Measurements from ENCODE around the gene ZDHHC14.

Gene ZDHHC14

GRCh38 chr6:157667211-157668008, 286.4 kb downstream of the ZDHHC14 start:
- peak; percentile 89 for DNase-seq (ENCODE audit: low spot score)

DNA sequence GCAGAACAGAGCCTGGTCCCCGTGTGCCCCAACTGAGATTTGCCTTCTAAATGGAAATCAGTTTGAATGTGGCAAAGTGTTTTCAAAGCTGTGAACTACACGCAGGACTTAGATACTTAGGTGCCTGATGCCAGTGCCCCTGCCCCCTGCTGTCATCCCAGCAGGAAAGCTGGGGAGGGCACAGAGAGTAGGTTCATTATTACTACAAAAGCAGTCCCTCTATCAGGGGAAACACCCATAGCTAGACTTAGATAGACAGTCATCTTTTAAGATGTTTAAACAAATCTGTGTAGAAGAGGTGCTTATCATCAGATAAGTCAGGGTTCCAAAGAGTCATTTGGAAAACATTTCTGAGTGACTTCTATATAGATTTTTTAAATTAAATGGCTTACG, 287.0 kb downstream of the ZDHHC14 start:
- no peak for DNase-seq (ENCODE audit: low spot score)

- no peak for DNase-seq (ENCODE audit: low spot score)
Observed at GRCh38 chr6:157668713-157669112, 287.7 kb downstream of the ZDHHC14 start.

GRCh38 chr6:157669323-157669722, 288.3 kb downstream of the ZDHHC14 start:
- DNase-seq (ENCODE audit: low spot score), result no peak

GRCh38 chr6:157669747-157670216, 288.8 kb downstream of the ZDHHC14 start:
- no peak for DNase-seq (ENCODE audit: low spot score)

DNA sequence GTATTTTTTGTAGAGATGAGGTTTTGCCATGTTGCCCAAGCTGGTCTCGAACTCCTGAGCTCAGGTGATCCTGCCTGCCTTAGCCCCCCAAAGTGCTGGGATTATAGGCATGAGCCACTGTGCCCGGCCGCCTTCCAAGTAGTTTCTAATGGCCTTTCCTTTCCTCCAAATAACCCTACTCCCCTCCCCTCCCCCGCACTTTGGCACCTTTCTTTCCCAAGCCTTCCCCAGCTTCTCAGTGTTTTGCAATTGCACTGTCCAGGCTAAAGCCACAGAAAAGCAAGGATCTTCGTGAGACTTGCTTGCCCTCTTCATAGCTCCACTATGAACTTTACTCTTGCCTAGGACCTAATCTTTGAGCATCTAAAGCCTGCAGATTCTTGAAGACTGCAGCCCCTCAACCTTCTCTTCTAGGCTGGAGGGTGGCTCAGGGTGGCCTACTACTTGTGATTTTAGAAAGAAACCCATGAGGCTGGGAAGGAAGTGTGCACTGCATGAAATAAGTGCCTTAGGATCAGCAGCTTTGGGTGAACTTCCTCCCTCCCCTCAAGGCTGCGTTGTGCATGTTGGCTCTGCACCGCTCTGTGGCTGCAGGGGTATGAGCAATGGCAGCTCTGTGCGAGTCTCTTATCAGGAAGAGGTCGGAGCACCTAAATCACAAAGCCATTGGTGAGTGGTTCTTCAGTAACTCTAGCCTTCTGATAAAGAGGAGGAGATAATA, 289.6 kb downstream of the ZDHHC14 start:
- no peak for DNase-seq (ENCODE audit: low spot score)

GRCh38 chr6:157672726-157673412, 291.9 kb downstream of the ZDHHC14 start:
- DNase-seq (ENCODE audit: low spot score), result no peak

DNA sequence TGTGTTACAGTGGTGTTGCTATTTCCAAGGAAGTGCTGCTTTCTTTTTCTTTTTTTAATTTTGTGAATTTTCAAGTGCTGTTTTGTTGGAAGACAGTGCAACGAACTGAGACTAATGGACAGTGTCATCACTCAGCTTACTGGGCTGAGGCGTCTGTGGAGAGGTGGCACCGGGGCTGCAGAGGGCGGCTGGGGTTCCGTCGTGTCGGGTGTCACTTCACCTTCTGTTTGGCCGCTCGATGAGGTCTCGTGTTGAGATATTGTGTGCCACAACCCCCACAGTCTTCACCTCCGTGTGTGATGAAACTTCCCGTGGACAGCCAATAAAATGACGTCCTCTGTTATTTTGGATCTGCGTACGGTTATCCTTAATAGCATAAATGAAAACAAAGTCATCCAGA, 292.6 kb downstream of the ZDHHC14 start:
- no peak for DNase-seq (ENCODE audit: low spot score)

DNA sequence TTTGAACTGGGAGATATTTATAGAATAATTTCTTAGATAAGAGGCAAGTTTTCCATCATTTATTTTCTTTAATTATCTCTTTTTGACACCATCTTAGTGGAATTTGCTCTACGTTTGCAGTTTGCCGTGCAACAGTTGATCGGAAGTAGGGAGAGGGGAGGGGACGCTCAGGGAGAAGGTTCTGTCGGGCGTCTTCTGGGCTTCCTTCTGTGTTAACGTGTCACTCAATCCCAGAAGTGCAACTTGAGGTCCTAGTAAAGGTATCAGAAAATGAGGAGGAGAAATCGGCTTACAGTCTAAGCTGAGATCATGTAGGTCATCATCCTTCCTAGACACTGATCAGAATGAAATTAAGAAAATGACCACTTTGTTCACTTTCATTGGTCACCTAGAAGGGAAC, 293.1 kb downstream of the ZDHHC14 start:
- DNase-seq (ENCODE audit: low spot score), result no peak

GRCh38 chr6:157675831-157676230, 294.8 kb downstream of the ZDHHC14 start:
- DNase-seq (ENCODE audit: low spot score), result no peak

DNA sequence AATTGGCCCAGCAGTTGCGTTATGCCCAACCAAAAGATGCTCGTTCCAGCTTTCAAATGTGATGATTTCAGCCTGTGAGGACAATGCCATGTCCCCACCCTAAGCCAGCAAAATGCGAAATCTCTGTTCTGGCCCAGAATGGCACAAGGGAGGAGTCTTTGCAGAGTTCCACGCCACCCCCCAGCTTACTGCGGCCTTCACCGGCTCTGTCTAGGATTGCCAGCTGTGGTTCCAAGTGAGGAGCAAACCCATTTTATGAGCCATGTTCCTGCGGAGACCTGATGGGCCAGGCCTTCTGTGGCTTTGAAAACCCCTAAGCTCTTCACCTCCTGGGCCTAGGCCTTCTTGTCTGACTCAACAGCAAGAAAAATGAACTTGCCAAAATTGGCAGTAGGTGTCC, 295.3 kb downstream of the ZDHHC14 start:
- no peak for DNase-seq (ENCODE audit: low spot score)

DNA sequence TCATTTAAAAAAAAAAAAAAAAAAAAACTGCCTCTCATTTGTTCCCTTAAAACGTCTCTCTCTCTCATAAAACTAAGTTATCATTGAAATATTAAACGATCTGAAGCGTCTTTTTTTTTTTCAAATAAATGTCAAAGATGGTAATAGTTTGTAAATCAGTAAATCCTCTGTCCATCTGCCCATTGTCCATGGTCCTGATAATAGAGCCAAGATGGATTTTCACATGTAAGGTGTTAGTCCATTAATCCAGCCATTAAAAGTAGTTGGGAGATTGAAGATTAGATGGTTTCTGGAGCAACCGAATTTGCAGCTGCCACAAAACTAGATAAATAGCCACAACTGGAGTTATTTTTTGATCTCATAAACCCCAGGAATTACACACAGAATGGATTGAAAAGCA, 296.2 kb downstream of the ZDHHC14 start:
- DNase-seq (ENCODE audit: low spot score), result no peak

GRCh38 chr6:157679605-157680580, 298.9 kb downstream of the ZDHHC14 start:
- DNase-seq (ENCODE audit: low spot score), result no peak

- DNase-seq (ENCODE audit: low spot score), result no peak
Observed at GRCh38 chr6:157681041-157681650, 300.2 kb downstream of the ZDHHC14 start.

- DNase-seq (ENCODE audit: low spot score), result no peak
Observed at GRCh38 chr6:157682856-157683481, 302.0 kb downstream of the ZDHHC14 start.

GRCh38 chr6:157683707-157684106, 302.7 kb downstream of the ZDHHC14 start:
- DNase-seq (ENCODE audit: low spot score), result no peak

GRCh38 chr6:157684620-157685299, 303.8 kb downstream of the ZDHHC14 start:
- no peak for DNase-seq (ENCODE audit: low spot score)

DNA sequence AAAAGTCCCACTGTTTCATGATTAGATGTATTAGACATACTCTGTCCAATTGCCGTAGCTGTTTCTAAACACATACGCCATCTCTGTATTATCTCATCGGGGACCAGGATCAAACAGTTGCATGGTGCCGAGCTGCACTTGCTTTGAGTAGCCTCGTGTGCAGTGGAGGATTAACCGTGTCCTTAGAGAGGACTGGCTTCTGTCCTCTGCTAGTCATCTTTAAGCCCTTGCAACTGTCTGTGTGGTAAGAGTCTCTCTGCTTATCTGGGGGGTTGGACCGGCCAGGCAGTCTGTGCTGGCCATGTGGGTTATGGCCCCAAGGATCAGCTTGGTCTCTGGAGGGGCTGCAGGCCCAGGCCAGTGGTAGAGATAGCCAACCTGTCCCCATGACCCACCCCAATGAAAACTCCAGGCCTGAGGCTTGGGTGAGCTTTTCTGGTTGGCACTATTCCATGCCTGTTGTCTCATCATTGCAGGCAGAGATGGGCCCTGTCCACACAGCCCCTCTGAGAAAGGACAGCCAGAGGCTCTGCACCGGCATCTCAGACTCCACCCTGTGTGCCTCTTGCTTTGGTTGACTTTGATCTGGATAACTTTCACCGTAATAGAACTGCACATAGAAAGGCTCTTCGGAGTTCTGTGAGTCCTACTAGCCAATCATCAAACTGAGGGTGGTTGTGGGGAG, 304.7 kb downstream of the ZDHHC14 start:
- no peak for DNase-seq (ENCODE audit: low spot score)

DNA sequence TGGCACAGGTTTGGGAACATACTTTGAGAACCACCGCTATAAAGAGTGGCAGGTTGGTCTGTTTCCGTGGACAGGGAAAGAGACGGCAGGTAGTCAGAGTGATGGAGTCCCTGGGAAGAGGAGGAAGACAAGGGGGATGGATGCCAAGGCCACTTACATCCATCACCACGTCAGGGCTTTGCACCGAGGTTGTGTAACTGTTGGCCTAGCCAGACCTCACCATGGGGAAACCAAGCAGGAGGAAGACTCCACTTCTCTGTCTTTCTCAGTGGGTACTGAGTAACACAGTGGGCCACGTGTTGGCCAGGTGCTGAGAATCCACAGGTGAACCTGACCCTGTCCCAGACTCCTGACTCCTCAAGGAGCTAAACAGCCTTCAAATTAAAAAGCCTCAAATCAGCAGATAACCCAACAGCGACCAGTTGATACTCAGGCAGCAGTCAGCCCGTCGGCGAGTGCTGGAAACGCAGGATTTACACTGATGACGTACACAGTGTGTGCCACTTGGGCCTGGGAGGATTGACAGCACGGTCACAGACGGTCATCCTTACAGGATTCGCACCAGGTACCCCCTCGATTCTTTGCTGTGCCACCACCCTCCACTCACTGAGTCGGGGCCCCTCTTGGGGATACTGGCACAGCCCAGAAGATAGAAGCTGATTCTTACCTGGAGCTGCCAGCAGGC, 307.4 kb downstream of the ZDHHC14 start:
- DNase-seq (ENCODE audit: low spot score), result no peak

Data from HuH-7.5 (cell line).